Naive B cell (primary cell): ENCODE data around the gene THEM5. TPM values are rescaled to one million over a fixed set of nuclear protein-coding genes. Genes with fewer than 3 reads are reported as not detected.

Experiments
- ATAC-seq, 2 donors: fragments of 150-1000 bp; cut with Tn5 transposase; 2 replicates each; pipeline ENCODE4 v1.10.0; 2021; ENCODE audit warnings: low read depth in 2 of 2, mild to moderate bottlenecking in 2 of 2, moderate library complexity in 2 of 2
- DNase-seq: peaks from one replicate; pipeline ENCODE4 v3.0.0; 2022
- H3K27ac Mint-ChIP-seq, 6 donors: one replicate each; pipeline ENCODE4 v1.8.0; 2020 to 2022; ENCODE audit warnings: mild to moderate bottlenecking in 6 of 6, mixed read lengths in 6 of 6, moderate library complexity in 5 of 6, inconsistent platforms in 2 of 6
- H3K27me3 Mint-ChIP-seq, 3 donors: one replicate each; pipeline ENCODE4 v1.8.0; 2021 to 2022; ENCODE audit warnings: mixed read lengths in 3 of 3, mild to moderate bottlenecking in 1 of 3
- H3K36me3 Mint-ChIP-seq, 2 donors: one replicate each; pipeline ENCODE4 v1.8.0; 2020 to 2022; ENCODE audit warnings: mixed read lengths in 2 of 2, inconsistent platforms in 1 of 2, mild to moderate bottlenecking in 1 of 2
- H3K4me1 Mint-ChIP-seq, 3 donors: one replicate each; pipeline ENCODE4 v1.8.0; 2020 to 2022; ENCODE audit warnings: mixed read lengths in 3 of 3, inconsistent platforms in 1 of 3, mild to moderate bottlenecking in 1 of 3, moderate library complexity in 1 of 3
- H3K4me3 Mint-ChIP-seq, 8 donors: one replicate each; pipeline ENCODE4 v1.8.0; 2020 to 2022; ENCODE audit warnings: mild to moderate bottlenecking in 8 of 8, mixed read lengths in 8 of 8, moderate library complexity in 8 of 8, inconsistent platforms in 2 of 8
- H3K9me3 Mint-ChIP-seq, 7 donors: one replicate each; pipeline ENCODE4 v1.8.0; 2020 to 2022; ENCODE audit warnings: mixed read lengths in 7 of 7, mild to moderate bottlenecking in 5 of 7, inconsistent platforms in 2 of 7, moderate library complexity in 1 of 7
- polyA plus RNA-seq, 6 donors: library from polyadenylated mRNA; unstranded; fragments of 300-500 nt; fragmentation: Illumina TruSeq; gene quantifications; one replicate each; pipeline ENCODE4 v1.2.3, GENCODE V29; 2021; ENCODE audit warnings: low read depth in 6 of 6

Gene THEM5
- polyA plus RNA-seq, 6 donors from 2014 or later: not detected

DNA sequence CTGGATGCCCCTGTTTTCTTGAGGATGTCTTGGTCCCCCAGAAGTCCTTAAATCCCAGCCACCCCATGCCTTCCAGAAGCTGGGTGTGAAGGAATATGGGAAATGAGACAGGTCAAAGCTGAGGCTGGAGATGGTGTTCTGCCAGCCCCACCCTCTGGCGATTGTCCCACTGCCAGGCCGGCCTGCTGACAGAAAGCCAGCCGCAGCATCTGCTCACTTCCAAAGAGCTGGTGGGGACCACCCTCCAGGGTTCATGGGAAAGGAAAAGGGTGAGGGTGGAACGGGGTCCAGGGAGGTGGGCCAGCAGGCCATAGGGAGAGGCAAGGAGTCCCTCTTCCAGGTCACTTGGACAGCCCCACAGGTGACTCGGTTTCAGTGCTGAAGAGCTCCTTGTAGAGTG, 46.4 kb downstream of the THEM5 start:
- H3K4me1 Mint-ChIP-seq: peaks cover 17 to 20% (median 17%) of the 10 kb centered on the region in 3 donors
- H3K27me3 Mint-ChIP-seq: peaks cover 9 to 15% (median 14%) of the 10 kb centered on the region in 3 donors
- ATAC-seq (no peak), DNase-seq (no peak)
- H3K9me3 Mint-ChIP-seq: no peaks in the 10 kb centered on the region
- no peaks in the 10 kb centered on the region for H3K36me3 Mint-ChIP-seq
- no peak overlapping the region for H3K4me3 Mint-ChIP-seq
- H3K27ac Mint-ChIP-seq: no peak overlapping the region

DNA sequence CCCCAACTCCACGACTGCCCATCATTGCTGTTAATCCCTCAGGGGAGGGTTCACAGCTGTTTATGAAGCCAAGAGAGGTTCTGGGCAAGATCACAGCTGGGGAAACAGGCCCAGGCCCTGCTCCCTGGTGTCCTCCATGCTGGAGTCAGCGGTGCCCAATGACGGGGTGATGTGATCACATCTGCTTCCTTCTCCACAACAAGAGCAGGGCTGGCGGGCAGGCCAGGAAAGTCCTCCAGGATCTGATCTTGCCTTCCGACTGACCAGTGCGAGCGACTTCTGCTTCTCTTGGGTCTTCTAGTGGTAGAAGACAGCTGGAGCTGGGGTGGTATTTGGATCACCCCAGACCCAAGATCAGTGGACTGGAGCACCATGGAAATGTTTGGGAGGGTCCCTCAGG, 47.3 kb downstream of the THEM5 start:
- Mint-ChIP-seq H3K4me1 (peaks cover 17 to 20% (median 17%) of the 10 kb centered on the region in 3 donors), H3K27me3 (peaks cover 9 to 17% (median 14%) of the 10 kb centered on the region in 3 donors), H3K9me3 (no peaks in the 10 kb centered on the region), H3K36me3 (no peaks in the 10 kb centered on the region), H3K4me3 (no peak overlapping the region), H3K27ac (no peak overlapping the region)
- DNase-seq (no peak), ATAC-seq (no peak)

DNA sequence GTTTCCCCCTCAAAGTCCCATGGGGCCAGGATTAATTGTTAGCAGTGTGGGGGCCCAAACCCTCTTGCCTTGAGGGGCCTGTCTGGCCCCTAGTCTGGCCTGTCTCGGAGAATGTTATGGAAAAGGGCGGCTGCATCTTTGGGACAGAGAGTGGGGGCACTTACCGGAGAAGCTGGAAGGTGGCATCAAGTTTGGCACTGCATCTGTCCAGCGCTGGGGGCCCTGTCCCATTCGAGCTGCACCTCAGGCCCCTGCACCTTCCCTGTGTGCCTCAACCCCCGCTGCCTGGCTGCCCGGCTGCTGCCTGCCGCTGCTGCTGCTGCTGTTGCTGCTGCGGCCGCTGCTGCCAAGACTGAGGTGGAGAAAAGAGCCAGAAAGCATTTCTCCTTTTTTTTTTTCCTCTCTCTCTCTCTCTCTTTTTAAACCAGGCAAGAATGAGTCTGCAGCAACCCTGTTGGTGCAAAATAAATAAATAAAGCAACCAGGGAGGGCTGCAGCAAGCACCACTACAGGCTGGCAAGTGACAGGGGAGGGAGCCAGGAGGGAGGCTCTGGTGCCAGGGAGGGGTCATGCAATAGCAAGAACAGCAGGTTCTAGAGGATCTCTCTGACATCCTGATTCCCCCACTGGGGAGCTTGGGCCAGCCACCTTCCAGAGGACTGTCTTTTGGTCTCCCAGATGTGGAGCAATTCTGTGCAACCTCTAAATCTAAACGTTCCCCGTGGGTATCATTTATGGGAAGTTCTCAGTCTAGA, 48.3 kb downstream of the THEM5 start, which contains the start of gene LINGO4:
Gene LINGO4, minus strand, starts transcription at position 354 of the 755 bp plus-strand sequence. CDS start 2,715 bp downstream, outside the sequence.
- Mint-ChIP-seq H3K4me3 (no peak within 1 kb of the TSS), H3K27me3 (peaks cover 13 to 24% (median 21%) of the 10 kb centered on the region in 3 donors), H3K27ac (no peak within 1 kb of the TSS), H3K9me3 (no peaks in the 10 kb centered on the region), H3K4me1 (peaks cover 20 to 24% (median 23%) of the 10 kb centered on the region in 3 donors), H3K36me3 (no peaks in the 10 kb centered on the region)
- DNase-seq (no peak), ATAC-seq (no peak)

- Mint-ChIP-seq H3K27ac (no peak overlapping the region), H3K36me3 (peaks cover 0 to 4% of the 10 kb centered on the region in 2 donors), H3K4me3 (no peak overlapping the region), H3K9me3 (no peaks in the 10 kb centered on the region), H3K4me1 (peaks cover 20 to 25% (median 24%) of the 10 kb centered on the region in 3 donors), H3K27me3 (peaks cover 20 to 37% (median 34%) of the 10 kb centered on the region in 3 donors)
- DNase-seq (no peak), ATAC-seq (no peak)
These were observed 49.6 kb downstream of the THEM5 start for GRCh38 chr1:151803915-151804314.

DNA sequence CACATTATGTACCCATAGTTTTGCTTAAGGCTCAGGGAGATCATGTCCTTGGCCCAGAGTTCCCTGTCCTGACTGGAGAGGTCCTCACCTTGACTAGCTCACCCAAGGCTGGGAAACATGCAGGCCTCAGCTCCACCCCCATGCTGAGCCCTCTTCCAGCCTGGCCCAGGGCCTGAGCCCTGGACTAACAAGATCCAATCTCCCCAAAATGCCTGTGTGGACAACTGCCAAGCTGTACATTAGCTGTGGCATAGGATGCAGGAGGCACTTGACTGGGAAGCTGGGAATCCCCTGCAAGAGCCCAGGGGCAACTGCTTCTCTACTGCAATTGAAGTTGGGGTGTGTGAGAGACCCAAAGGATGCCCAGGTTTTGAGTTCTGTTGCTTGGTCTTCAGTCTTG, 50.3 kb downstream of the THEM5 start:
- Mint-ChIP-seq H3K36me3 (peaks cover 0 to 4% of the 10 kb centered on the region in 2 donors), H3K4me1 (peaks cover 20 to 25% (median 24%) of the 10 kb centered on the region in 3 donors), H3K27me3 (peaks cover 20 to 40% (median 35%) of the 10 kb centered on the region in 3 donors), H3K4me3 (no peak overlapping the region), H3K27ac (peak overlapping the region in 1 of 6 donors; percentile 6), H3K9me3 (no peaks in the 10 kb centered on the region)
- no peak for ATAC-seq
- no peak for DNase-seq

DNA sequence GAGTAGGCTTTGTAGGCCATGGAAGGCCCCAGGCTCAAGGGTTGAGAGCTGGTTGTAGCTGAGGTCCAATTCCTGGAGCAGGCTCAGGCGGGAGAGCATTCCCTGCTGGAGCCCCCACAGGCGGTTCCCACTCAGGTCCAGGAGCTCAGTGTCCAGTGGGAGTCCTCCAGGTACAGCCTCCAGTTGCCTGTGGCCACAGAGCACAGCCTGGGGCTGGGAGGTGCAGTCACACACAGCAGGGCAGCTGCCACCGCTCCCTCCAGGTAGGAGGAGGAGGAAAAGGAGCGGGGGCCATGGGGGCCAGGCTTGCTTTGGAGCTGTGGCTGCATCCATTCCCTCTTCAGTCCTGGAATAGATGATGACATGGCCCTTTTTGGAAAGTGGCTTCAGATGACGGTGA, 51.1 kb downstream of the THEM5 start:
- Mint-ChIP-seq H3K4me3 (no peak overlapping the region), H3K36me3 (peaks cover 0 to 4% of the 10 kb centered on the region in 2 donors), H3K4me1 (peaks cover 15 to 19% (median 19%) of the 10 kb centered on the region in 3 donors), H3K9me3 (no peaks in the 10 kb centered on the region), H3K27ac (no peak overlapping the region), H3K27me3 (peaks cover 20 to 40% (median 35%) of the 10 kb centered on the region in 3 donors)
- ATAC-seq: no peak
- no peak for DNase-seq

DNA sequence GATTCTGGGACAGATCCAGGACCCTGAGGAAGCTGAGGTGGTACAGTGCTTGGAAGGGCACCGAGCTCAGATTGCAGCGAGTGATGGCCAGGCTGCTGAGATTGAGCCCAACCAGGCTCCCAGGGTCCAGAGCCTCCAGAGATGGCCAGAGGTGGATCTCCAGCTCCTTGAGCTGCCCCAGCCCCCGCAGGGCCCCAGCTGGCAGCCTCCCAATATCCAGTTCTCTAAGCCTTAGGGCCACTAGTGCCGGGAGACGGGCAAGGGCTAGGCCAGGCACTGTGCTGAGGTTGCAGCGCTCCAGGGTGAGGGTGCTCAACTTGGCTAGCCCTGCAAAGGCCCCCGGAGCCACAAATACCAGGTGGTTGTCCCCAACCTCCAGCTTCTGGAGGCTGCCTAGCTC, 51.7 kb downstream of the THEM5 start:
- H3K27ac Mint-ChIP-seq: no peak overlapping the region

DNA sequence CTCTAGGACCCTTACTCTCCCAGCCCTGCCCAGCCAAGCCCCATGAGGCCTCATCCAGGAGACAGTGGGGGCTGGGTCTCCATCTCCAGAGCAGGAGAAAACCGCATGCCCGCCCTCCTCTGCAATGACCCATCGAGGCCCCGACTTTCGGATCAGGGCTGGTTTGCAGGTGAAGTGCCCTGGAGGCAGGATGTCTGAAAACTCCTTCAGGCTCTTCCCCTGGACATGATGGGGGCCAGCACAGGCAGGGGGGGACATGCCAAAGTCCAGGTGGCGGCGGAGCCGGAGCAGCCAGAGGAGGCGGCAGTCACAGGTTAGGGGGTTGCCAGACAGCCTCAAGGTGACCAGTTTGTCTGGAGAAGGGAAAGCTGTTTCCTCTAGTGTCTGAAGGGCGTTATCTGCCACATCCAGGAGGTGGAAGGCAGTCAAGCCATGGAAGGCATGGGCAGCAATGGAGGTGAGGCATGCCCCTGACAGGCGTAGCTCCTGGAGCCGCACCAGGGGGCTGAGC, 52.1 kb downstream of the THEM5 start:
- Mint-ChIP-seq H3K36me3 (peaks cover 0 to 4% of the 10 kb centered on the region in 2 donors), H3K27me3 (peaks cover 20 to 40% (median 35%) of the 10 kb centered on the region in 3 donors), H3K4me3 (no peak overlapping the region), H3K4me1 (peaks cover 15 to 19% (median 19%) of the 10 kb centered on the region in 3 donors), H3K9me3 (no peaks in the 10 kb centered on the region), H3K27ac (no peak overlapping the region)
- no peak for ATAC-seq
- DNase-seq: no peak

More for the DNA sequence above, 51.7 kb downstream of the THEM5 start:
- no peak for ATAC-seq
- Mint-ChIP-seq H3K36me3 (peaks cover 0 to 4% of the 10 kb centered on the region in 2 donors), H3K4me1 (peaks cover 15 to 19% (median 19%) of the 10 kb centered on the region in 3 donors), H3K27me3 (peaks cover 20 to 40% (median 35%) of the 10 kb centered on the region in 3 donors), H3K9me3 (no peaks in the 10 kb centered on the region), H3K4me3 (no peak overlapping the region)
- DNase-seq: no peak

- ATAC-seq: no peak
- Mint-ChIP-seq H3K4me3 (no peak overlapping the region), H3K36me3 (peaks cover 0 to 4% of the 10 kb centered on the region in 2 donors), H3K9me3 (no peaks in the 10 kb centered on the region), H3K27ac (no peak overlapping the region), H3K27me3 (peaks cover 20 to 40% (median 35%) of the 10 kb centered on the region in 3 donors), H3K4me1 (peaks cover 15 to 19% (median 19%) of the 10 kb centered on the region in 3 donors)
- no peak for DNase-seq
These were observed 52.7 kb downstream of the THEM5 start for GRCh38 chr1:151800830-151801229.

DNA sequence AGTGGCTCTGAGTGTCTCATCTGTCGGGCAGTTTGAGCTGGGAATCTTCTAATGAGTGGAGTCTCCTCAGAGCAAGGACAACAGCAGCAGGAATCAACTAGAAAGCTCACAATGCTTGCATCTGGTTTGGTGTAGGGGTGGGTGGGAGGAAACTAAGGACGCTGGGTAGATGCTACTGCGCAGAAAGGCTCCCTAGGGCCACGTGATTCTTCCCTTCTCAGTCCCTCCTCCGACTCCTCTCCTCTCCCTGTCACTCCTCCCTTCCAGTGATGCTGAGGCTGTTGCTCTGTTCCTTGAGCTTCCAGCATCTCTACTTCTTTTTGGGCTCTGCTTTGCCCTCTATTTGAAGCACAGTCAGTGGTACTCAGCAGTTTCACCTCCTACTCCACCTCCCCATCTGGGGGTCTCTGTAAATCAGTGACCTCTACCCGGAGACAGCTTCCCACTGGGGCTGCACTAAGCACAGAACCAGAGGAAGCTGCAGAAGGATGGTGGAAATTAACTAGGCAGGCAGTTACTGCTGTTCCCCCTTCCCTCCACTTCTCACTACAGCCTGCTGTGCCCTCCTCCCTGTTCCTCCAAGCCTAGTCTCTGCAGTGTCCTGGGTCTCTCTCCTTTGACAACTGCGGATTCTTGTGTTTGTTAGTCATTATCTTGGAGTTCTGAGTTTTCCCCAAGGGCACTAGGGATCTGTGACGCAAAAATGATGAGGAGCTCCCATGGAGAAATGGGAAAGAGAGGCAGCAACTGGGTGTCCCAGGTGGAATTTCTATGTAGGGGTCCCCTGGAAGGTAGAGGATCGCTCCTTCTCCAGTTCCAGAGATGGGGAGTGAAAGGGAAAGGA, 54.1 kb downstream of the THEM5 start:
- DNase-seq (no peak), ATAC-seq (no peak)
- Mint-ChIP-seq H3K27ac (peak overlapping the region in 2 of 6 donors; percentile 62 to 87), H3K4me3 (no peak overlapping the region), H3K27me3 (peaks cover 20 to 40% (median 35%) of the 10 kb centered on the region in 3 donors), H3K36me3 (peaks cover 0 to 4% of the 10 kb centered on the region in 2 donors), H3K9me3 (no peaks in the 10 kb centered on the region), H3K4me1 (peaks cover 14 to 15% (median 14%) of the 10 kb centered on the region in 3 donors)

DNA sequence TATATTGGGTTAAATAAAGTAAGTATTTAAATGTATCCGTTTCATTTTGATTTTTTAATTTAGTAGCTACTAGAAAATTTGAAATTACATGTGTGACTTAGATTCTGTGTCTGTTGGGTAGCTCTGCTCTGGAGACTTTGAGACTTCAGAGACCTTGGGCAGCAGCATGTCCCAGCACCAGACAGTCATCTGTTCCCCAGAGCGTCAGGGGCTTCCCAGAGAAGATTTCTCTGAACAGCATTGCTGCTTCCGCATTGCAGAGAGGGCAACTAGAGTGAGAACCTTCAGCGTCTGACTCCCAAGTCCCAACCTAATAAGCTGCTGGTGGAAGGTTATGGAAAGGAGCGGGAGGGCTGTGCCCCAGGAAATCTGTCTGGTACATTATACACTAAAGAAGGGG, 54.9 kb downstream of the THEM5 start:
- no peaks in the 10 kb centered on the region for H3K9me3 Mint-ChIP-seq
- H3K4me1 Mint-ChIP-seq: peaks cover 5 to 8% (median 7%) of the 10 kb centered on the region in 3 donors
- H3K27me3 Mint-ChIP-seq: peaks cover 18 to 37% (median 29%) of the 10 kb centered on the region in 3 donors
- no peak overlapping the region for H3K4me3 Mint-ChIP-seq
- no peak for DNase-seq
- peak overlapping the region in 2 of 6 donors; percentile 62 to 84 for H3K27ac Mint-ChIP-seq
- peaks cover 0 to 4% of the 10 kb centered on the region in 2 donors for H3K36me3 Mint-ChIP-seq
- ATAC-seq: no peak
